SK-N-SH treated with all-trans-retinoic acid at 6 μM for 48 hours (cell line): Measurements from ENCODE around the gene PPP1R14D.

Source experiments
- ARNTL ChIP-seq: fragments of 450-650 bp; formaldehyde crosslinking; IDR thresholded peaks from 2 replicates; pipeline ENCODE4 v1.5.0; 2020; ENCODE audit warnings: low read depth, mild to moderate bottlenecking, moderate library complexity, borderline replicate concordance
- PPARA ChIP-seq: fragments of 250-450 bp; sonication (Bioruptor Pico); IDR thresholded peaks from 2 replicates; pipeline ENCODE4 v1.5.0; 2020; ENCODE audit warnings: mild to moderate bottlenecking, borderline replicate concordance
- ZNF8 ChIP-seq: fragments of 450-650 bp; formaldehyde crosslinking; IDR thresholded peaks from 2 replicates; pipeline ENCODE4 v1.5.0; 2020; ENCODE audit warnings: mild to moderate bottlenecking, moderate library complexity
- TF ChIP-seq, protein P1 (sequence below): fragments of 250-450 bp; sonication (Bioruptor Pico); IDR thresholded peaks from 2 replicates; pipeline ENCODE4 v1.5.1; 2020; ENCODE audit warnings: low read depth, mild to moderate bottlenecking, moderate library complexity
- TF ChIP-seq, protein P2 (sequence below): fragments of 250-450 bp; sonication (Bioruptor Pico); IDR thresholded peaks from 2 replicates; pipeline ENCODE4 v1.5.0; 2020; ENCODE audit warnings: mild to moderate bottlenecking, moderate library complexity

DNA sequence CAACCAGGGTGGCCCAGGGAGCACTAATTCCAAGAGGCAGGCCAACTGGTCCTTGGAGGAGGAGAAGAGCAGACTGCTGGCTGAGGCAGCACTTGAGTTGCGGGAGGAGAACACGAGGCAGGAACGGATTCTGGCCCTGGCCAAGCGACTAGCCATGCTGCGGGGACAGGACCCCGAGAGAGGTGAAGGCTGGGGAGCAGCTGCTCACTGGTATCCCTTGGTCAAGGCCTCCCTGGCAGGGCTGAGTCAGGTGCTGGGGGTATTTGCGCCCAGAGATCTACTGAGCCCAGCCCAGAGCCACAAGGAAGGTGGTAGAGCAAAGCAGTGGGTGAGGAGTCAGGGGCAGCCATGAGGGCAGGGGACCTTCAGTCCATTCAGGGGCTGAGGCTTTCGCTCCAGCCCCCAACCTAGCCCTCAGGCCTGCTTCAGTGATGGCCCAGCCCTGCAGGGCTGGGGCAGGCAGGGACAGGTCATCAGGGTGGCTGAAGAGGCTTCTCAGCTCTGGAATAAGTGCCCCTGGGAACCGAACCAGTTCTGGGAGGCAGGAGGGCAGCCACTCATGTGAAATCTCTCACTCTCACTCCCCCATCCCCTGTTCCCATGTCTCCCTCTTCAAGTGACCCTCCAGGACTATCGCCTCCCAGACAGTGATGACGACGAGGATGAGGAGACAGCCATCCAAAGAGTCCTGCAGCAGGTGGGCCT, 15.6 kb downstream of the PPP1R14D start:
- TF ChIP-seq ARNTL (CRISPR knock-in tag) = no peak
- TF ChIP-seq, protein P1, sequence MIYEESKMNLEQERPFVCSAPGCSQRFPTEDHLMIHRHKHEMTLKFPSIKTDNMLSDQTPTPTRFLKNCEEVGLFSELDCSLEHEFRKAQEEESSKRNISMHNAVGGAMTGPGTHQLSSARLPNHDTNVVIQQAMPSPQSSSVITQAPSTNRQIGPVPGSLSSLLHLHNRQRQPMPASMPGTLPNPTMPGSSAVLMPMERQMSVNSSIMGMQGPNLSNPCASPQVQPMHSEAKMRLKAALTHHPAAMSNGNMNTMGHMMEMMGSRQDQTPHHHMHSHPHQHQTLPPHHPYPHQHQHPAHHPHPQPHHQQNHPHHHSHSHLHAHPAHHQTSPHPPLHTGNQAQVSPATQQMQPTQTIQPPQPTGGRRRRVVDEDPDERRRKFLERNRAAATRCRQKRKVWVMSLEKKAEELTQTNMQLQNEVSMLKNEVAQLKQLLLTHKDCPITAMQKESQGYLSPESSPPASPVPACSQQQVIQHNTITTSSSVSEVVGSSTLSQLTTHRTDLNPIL (CRISPR knock-in tag) = no peak
- TF ChIP-seq, protein P2, sequence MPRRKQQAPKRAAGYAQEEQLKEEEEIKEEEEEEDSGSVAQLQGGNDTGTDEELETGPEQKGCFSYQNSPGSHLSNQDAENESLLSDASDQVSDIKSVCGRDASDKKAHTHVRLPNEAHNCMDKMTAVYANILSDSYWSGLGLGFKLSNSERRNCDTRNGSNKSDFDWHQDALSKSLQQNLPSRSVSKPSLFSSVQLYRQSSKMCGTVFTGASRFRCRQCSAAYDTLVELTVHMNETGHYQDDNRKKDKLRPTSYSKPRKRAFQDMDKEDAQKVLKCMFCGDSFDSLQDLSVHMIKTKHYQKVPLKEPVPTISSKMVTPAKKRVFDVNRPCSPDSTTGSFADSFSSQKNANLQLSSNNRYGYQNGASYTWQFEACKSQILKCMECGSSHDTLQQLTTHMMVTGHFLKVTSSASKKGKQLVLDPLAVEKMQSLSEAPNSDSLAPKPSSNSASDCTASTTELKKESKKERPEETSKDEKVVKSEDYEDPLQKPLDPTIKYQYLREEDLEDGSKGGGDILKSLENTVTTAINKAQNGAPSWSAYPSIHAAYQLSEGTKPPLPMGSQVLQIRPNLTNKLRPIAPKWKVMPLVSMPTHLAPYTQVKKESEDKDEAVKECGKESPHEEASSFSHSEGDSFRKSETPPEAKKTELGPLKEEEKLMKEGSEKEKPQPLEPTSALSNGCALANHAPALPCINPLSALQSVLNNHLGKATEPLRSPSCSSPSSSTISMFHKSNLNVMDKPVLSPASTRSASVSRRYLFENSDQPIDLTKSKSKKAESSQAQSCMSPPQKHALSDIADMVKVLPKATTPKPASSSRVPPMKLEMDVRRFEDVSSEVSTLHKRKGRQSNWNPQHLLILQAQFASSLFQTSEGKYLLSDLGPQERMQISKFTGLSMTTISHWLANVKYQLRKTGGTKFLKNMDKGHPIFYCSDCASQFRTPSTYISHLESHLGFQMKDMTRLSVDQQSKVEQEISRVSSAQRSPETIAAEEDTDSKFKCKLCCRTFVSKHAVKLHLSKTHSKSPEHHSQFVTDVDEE = no peak
- no peak for TF ChIP-seq PPARA (CRISPR knock-in tag)
- no peak for TF ChIP-seq ZNF8
